SK-N-SH treated with all-trans-retinoic acid at 6 μM for 48 hours (cell line): ENCODE results near the gene GALNT1.

Experiments
- TOX ChIP-seq: fragments of 250-450 bp; sonication (Bioruptor Pico); IDR thresholded peaks from 2 replicates; pipeline ENCODE4 v1.8.0; 2021; ENCODE audit warnings: mild to moderate bottlenecking, moderate library complexity, borderline replicate concordance
- TF ChIP-seq, protein P1 (sequence below): fragments of 250-450 bp; sonication (Bioruptor Pico); IDR thresholded peaks from 2 replicates; pipeline ENCODE4 v1.8.0; 2020; ENCODE audit warnings: mild to moderate bottlenecking, moderate library complexity, borderline replicate concordance

DNA sequence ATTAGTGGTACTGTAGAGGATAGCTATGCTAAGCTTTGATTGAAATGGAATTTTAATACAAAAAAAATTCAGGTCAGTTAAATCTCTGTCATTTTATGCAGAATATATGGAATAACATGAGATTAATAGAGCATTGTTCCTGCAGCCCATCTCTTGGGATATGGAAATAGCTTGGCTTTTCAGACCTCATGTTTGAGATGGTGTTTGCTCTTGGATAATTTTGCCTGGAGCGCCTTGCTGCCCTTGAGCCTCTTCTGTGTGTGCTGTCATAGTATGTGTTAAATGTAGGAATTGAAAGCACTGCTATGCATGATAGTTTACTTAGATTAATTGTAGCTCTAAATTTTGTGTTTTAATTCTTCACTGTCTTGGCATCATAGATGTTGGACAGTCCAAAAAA lies 27.7 kb downstream of the GALNT1 start:
- no peak for TF ChIP-seq TOX
- TF ChIP-seq, protein P1, sequence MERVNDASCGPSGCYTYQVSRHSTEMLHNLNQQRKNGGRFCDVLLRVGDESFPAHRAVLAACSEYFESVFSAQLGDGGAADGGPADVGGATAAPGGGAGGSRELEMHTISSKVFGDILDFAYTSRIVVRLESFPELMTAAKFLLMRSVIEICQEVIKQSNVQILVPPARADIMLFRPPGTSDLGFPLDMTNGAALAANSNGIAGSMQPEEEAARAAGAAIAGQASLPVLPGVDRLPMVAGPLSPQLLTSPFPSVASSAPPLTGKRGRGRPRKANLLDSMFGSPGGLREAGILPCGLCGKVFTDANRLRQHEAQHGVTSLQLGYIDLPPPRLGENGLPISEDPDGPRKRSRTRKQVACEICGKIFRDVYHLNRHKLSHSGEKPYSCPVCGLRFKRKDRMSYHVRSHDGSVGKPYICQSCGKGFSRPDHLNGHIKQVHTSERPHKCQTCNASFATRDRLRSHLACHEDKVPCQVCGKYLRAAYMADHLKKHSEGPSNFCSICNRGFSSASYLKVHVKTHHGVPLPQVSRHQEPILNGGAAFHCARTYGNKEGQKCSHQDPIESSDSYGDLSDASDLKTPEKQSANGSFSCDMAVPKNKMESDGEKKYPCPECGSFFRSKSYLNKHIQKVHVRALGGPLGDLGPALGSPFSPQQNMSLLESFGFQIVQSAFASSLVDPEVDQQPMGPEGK (CRISPR knock-in tag): no peak
